ENCODE data around the gene RPLP2.

GRCh38 chr11:811446-812245, 1.9 kb downstream of the RPLP2 start:
- TF ChIP-seq POLR2AphosphoS5 (IDR thresholded peaks at IDR 0.05; ENCODE audit: low read depth, low read length) (0 out of 2 replicates have a peak, but pooled peaks have one; percentile 34), TAF1 (IDR thresholded peaks at IDR 0.05; ENCODE audit: borderline replicate concordance, low read depth, low read length) (no peak), POLR2A (IDR thresholded peaks at IDR 0.05; ENCODE audit: low read depth, low read length) (no peak; the same call in 1 of the 2 replicates)

All from GM12892 (cell line).